ENCODE measurements around the gene RFNG.

GRCh38 chr17:82063424-82064415, 12.1 kb upstream of the RFNG start:
- TF ChIP-seq, protein P1, sequence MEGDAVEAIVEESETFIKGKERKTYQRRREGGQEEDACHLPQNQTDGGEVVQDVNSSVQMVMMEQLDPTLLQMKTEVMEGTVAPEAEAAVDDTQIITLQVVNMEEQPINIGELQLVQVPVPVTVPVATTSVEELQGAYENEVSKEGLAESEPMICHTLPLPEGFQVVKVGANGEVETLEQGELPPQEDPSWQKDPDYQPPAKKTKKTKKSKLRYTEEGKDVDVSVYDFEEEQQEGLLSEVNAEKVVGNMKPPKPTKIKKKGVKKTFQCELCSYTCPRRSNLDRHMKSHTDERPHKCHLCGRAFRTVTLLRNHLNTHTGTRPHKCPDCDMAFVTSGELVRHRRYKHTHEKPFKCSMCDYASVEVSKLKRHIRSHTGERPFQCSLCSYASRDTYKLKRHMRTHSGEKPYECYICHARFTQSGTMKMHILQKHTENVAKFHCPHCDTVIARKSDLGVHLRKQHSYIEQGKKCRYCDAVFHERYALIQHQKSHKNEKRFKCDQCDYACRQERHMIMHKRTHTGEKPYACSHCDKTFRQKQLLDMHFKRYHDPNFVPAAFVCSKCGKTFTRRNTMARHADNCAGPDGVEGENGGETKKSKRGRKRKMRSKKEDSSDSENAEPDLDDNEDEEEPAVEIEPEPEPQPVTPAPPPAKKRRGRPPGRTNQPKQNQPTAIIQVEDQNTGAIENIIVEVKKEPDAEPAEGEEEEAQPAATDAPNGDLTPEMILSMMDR (IDR thresholded peaks at IDR 0.05): no peak
- TF ChIP-seq POLR2A (IDR thresholded peaks at IDR 0.05): no peak
- TF ChIP-seq EP300 (IDR thresholded peaks at IDR 0.05): no peak
